Caco-2 (cell line): ENCODE data around the gene APP. TPM values are rescaled to one million over a fixed set of nuclear protein-coding genes. Genes with fewer than 3 reads are reported as not detected.

Experiments
- BruUV-seq: library from RNA; stranded (reverse); fragments of 400-500 nt; replicated peaks from 2 replicates; lab custom pipeline; 2021; lab: Mats Ljungman, UMichigan
- CTCF ChIA-PET: fragments of 300-600 bp; sonication (Branson Sonifier 250); formaldehyde crosslinking; loops from one replicate; lab custom pipeline; 2022; ENCODE audit warnings: antibody characterized with exemption; lab: Charles Lee
- POLR2A ChIA-PET: fragments of 300-600 bp; sonication (Branson Sonifier 250); formaldehyde crosslinking; loops from one replicate; lab custom pipeline; 2022; ENCODE audit warnings: antibody characterized with exemption; lab: Charles Lee
- DNase-seq, 2 experiments: peaks; one replicate each; pipeline versions ENCODE4 v3.0.0 to v3.0.0-alpha.2; 2020 to 2022
- H3K27me3 ChIP-seq: replicated peaks from 2 replicates; pipeline ENCODE4 v1.6.0; 2011; ENCODE audit warnings: low read length; ENCODE audit not compliant: control insufficient read depth, insufficient read depth
- H3K36me3 ChIP-seq: 2 replicates; pipeline ENCODE4 v1.5.1; 2011; ENCODE audit warnings: low read length; ENCODE audit not compliant: control insufficient read depth, insufficient read depth
- H3K4me1 ChIP-seq: fragments of 250-450 bp; sonication (Bioruptor Pico); 2 replicates; pipeline ENCODE4 v1.5.1; 2020; ENCODE audit warnings: mild to moderate bottlenecking
- H3K4me3 ChIP-seq: 2 replicates; pipeline ENCODE4 v1.5.1; 2011; ENCODE audit warnings: low read depth, mild to moderate bottlenecking, control low read depth, low read length
- H3K9me3 ChIP-seq: fragments of 250-450 bp; sonication (Bioruptor Pico); 2 replicates; pipeline ENCODE4 v1.5.1; 2020; ENCODE audit warnings: mild to moderate bottlenecking, moderate library complexity
- H3K27ac Mint-ChIP-seq: one replicate; pipeline ENCODE4 v1.8.0; 2022; ENCODE audit warnings: mixed read lengths; ENCODE audit not compliant: unreplicated experiment
- H3K27me3 Mint-ChIP-seq: one replicate; pipeline ENCODE4 v1.8.0; 2022; ENCODE audit warnings: mixed read lengths; ENCODE audit not compliant: insufficient read depth, unreplicated experiment
- H3K36me3 Mint-ChIP-seq: one replicate; pipeline ENCODE4 v1.8.0; 2022; ENCODE audit warnings: mild to moderate bottlenecking, mixed read lengths; ENCODE audit not compliant: insufficient read depth, unreplicated experiment
- H3K4me1 Mint-ChIP-seq: one replicate; pipeline ENCODE4 v1.8.0; 2022; ENCODE audit warnings: low read depth, mixed read lengths; ENCODE audit not compliant: unreplicated experiment
- H3K4me3 Mint-ChIP-seq: one replicate; pipeline ENCODE4 v1.8.0; 2022; ENCODE audit warnings: mild to moderate bottlenecking, moderate library complexity, mixed read lengths; ENCODE audit not compliant: unreplicated experiment
- H3K9me3 Mint-ChIP-seq: one replicate; pipeline ENCODE4 v1.8.0; 2022; ENCODE audit warnings: mixed read lengths; ENCODE audit not compliant: unreplicated experiment
- CTCF ChIP-seq, 2 experiments: fragments of 200-600 bp in 1 of 2; IDR thresholded peaks; 1 replicate in 1 of 2; 2 replicates in 1 of 2; pipeline versions ENCODE4 v1.5.1 to v1.8.0; 2011 to 2022; ENCODE audit warnings: antibody characterized with exemption in 1 of 2, control low read depth in 1 of 2, inconsistent platforms in 1 of 2, low read depth in 1 of 2, low read length in 1 of 2, mild to moderate bottlenecking in 1 of 2, moderate library complexity in 1 of 2; ENCODE audit not compliant: insufficient read depth in 1 of 2, severe bottlenecking in 1 of 2, unreplicated experiment in 1 of 2
- intact Hi-C: fragments of 100-400 bp; cut with micrococcal nuclease; formaldehyde crosslinking; loops from one replicate; pipeline ENCODE4 v1.10.0; 2022; ENCODE audit not compliant: unreplicated experiment
- total RNA-seq: library from RNA; stranded (reverse); gene quantifications from 2 replicates; pipeline ENCODE4 v1.2.3, GENCODE V29; 2022

The APP gene
- total RNA-seq, 1 experiment from 2014 or later: 331 TPM

- Histone ChIP-seq H3K4me3 (no peak overlapping the region), H3K36me3 (no peaks in the 10 kb centered on the region), H3K9me3 (no peaks in the 10 kb centered on the region), H3K4me1 (peaks cover 10% of the 10 kb centered on the region), H3K27me3 (no peaks in the 10 kb centered on the region)
- peaks cover 16% of the 10 kb centered on the region for H3K36me3 Mint-ChIP-seq
- H3K4me3 Mint-ChIP-seq: no peak overlapping the region
- peaks cover 11% of the 10 kb centered on the region for H3K4me1 Mint-ChIP-seq
- H3K27me3 Mint-ChIP-seq: no peaks in the 10 kb centered on the region
- no peaks in the 10 kb centered on the region for H3K9me3 Mint-ChIP-seq
- DNase-seq: no peak
- ChIA-PET CTCF (no interaction called here), POLR2A (no interaction called here)
- BruUV-seq: no TSS peak
- no peak overlapping the region for H3K27ac Mint-ChIP-seq
- TF ChIP-seq CTCF (IDR thresholded peaks at IDR 0.05; ENCODE audit: insufficient read depth in 1 of 2, low read depth in 1 of 2, low read length in 1 of 2, severe bottlenecking in 1 of 2, unreplicated experiment in 1 of 2): no peak
- intact Hi-C loops: no loop called here
Measured at GRCh38 chr21:25965951-25966707, 204.4 kb downstream of the APP start.

GRCh38 chr21:25964926-25965325 is 205.6 kb downstream of the APP start:
- CTCF ChIA-PET: no interaction called here
- BruUV-seq: no TSS peak
- no peak overlapping the region for H3K4me3 Mint-ChIP-seq

GRCh38 chr21:25964015-25964414 is 206.6 kb downstream of the APP start:
- H3K9me3 Mint-ChIP-seq: no peaks in the 10 kb centered on the region
- intact Hi-C loops: no loop called here
- no peaks in the 10 kb centered on the region for H3K9me3 ChIP-seq
- no peak overlapping the region for H3K27ac Mint-ChIP-seq
- H3K4me3 ChIP-seq: no peak overlapping the region
- no peak overlapping the region for H3K4me3 Mint-ChIP-seq
- DNase-seq: no peak
- H3K36me3 Mint-ChIP-seq: peaks cover 9% of the 10 kb centered on the region
- no TSS peak for BruUV-seq
- TF ChIP-seq CTCF (IDR thresholded peaks at IDR 0.05; ENCODE audit: insufficient read depth in 1 of 2, low read depth in 1 of 2, low read length in 1 of 2, severe bottlenecking in 1 of 2, unreplicated experiment in 1 of 2): no peak
- H3K27me3 Mint-ChIP-seq: no peaks in the 10 kb centered on the region
- peaks cover 10% of the 10 kb centered on the region for H3K4me1 ChIP-seq
- H3K27me3 ChIP-seq: no peaks in the 10 kb centered on the region
- H3K4me1 Mint-ChIP-seq: peaks cover 15% of the 10 kb centered on the region
- ChIA-PET POLR2A (no interaction called here), CTCF (no interaction called here)
- no peaks in the 10 kb centered on the region for H3K36me3 ChIP-seq

More at GRCh38 chr21:25964926-25965325, 205.6 kb downstream of the APP start:
- H3K9me3 Mint-ChIP-seq: no peaks in the 10 kb centered on the region
- H3K4me1 Mint-ChIP-seq: peaks cover 15% of the 10 kb centered on the region
- DNase-seq: no peak
- Histone ChIP-seq H3K36me3 (no peaks in the 10 kb centered on the region), H3K4me3 (no peak overlapping the region), H3K4me1 (peaks cover 10% of the 10 kb centered on the region), H3K27me3 (no peaks in the 10 kb centered on the region), H3K9me3 (no peaks in the 10 kb centered on the region)
- intact Hi-C loops: no loop called here
- no peaks in the 10 kb centered on the region for H3K27me3 Mint-ChIP-seq
- no peak for TF ChIP-seq CTCF (IDR thresholded peaks at IDR 0.05; ENCODE audit: insufficient read depth in 1 of 2, low read depth in 1 of 2, low read length in 1 of 2, severe bottlenecking in 1 of 2, unreplicated experiment in 1 of 2)
- H3K36me3 Mint-ChIP-seq: peaks cover 9% of the 10 kb centered on the region
- H3K27ac Mint-ChIP-seq: no peak overlapping the region
- POLR2A ChIA-PET: no interaction called here
